Liver (tissue), 9 donors: ENCODE results near the gene CPN1. TPM values are rescaled to one million over a fixed set of nuclear protein-coding genes. Genes with fewer than 3 reads are reported as not detected.

Experiments used
- DNase-seq: peaks from one replicate; pipeline ENCODE4 v3.0.0-alpha.2; 2017; ENCODE audit warnings: low spot score
- H3K27ac ChIP-seq, 2 donors: one replicate each; pipeline ENCODE4 v1.7.0; 2013; ENCODE audit warnings: inconsistent platforms in 2 of 2, low read length in 2 of 2, control low read depth in 1 of 2, low read depth in 1 of 2, mild to moderate bottlenecking in 1 of 2
- H3K27me3 ChIP-seq, 4 donors: one replicate each; pipeline versions ENCODE4 v1.6.1 to v1.7.0; 2013; ENCODE audit warnings: low read length in 3 of 4, inconsistent platforms in 1 of 4, mild to moderate bottlenecking in 1 of 4, moderate library complexity in 1 of 4; ENCODE audit not compliant: control insufficient read depth in 4 of 4, insufficient read depth in 4 of 4
- H3K36me3 ChIP-seq, 4 donors: one replicate each; pipeline versions ENCODE4 v1.6.1 to v1.7.0; 2013; ENCODE audit warnings: low read length in 3 of 4, mild to moderate bottlenecking in 3 of 4, low read depth in 1 of 4, moderate library complexity in 1 of 4; ENCODE audit not compliant: control insufficient read depth in 4 of 4, insufficient read depth in 3 of 4
- H3K4me1 ChIP-seq, 4 donors: one replicate each; pipeline versions ENCODE4 v1.6.1 to v1.7.0; 2013; ENCODE audit warnings: low read length in 3 of 4, mild to moderate bottlenecking in 3 of 4, moderate library complexity in 1 of 4; ENCODE audit not compliant: control insufficient read depth in 4 of 4, insufficient read depth in 4 of 4
- H3K4me3 ChIP-seq, 3 donors: one replicate each; pipeline versions ENCODE4 v1.6.1 to v1.7.0; 2013; ENCODE audit warnings: low read length in 3 of 3, control low read depth in 1 of 3, low read depth in 1 of 3, mild to moderate bottlenecking in 1 of 3
- H3K9ac ChIP-seq, 2 donors: one replicate each; pipeline ENCODE4 v1.7.0; 2013; ENCODE audit warnings: low read length in 2 of 2, mild to moderate bottlenecking in 2 of 2, moderate library complexity in 2 of 2, control low read depth in 1 of 2, low read depth in 1 of 2
- H3K9me3 ChIP-seq, 4 donors: one replicate each; pipeline versions ENCODE4 v1.6.1 to v1.7.0; 2013; ENCODE audit warnings: low read length in 3 of 4; ENCODE audit not compliant: control insufficient read depth in 4 of 4
- EGR1 ChIP-seq, 2 donors: IDR thresholded peaks; 2 replicates each; pipeline ENCODE4 v1.6.1; 2016 to 2018; ENCODE audit warnings: antibody characterized with exemption in 2 of 2, low read depth in 2 of 2
- FOXA1 ChIP-seq: IDR thresholded peaks from 2 replicates; pipeline ENCODE4 v1.6.1; 2016; ENCODE audit warnings: antibody characterized with exemption
- FOXA2 ChIP-seq: IDR thresholded peaks from 2 replicates; pipeline ENCODE4 v1.6.1; 2016; ENCODE audit warnings: antibody characterized with exemption
- GABPA ChIP-seq, 2 donors: IDR thresholded peaks in 1 of 2; conservative IDR thresholded peaks in 1 of 2; 2 replicates each; pipeline ENCODE4 v1.6.1; 2016; ENCODE audit warnings: antibody characterized with exemption in 2 of 2, mild to moderate bottlenecking in 1 of 2, moderate library complexity in 1 of 2
- HNF4G ChIP-seq: IDR thresholded peaks from 2 replicates; pipeline ENCODE4 v1.6.1; 2016; ENCODE audit warnings: antibody characterized with exemption
- JUND ChIP-seq, 2 donors: IDR thresholded peaks; 2 replicates each; pipeline ENCODE4 v1.6.1; 2016; ENCODE audit warnings: antibody characterized with exemption in 2 of 2
- MAX ChIP-seq: IDR thresholded peaks from 2 replicates; pipeline ENCODE4 v1.6.1; 2016; ENCODE audit warnings: antibody characterized with exemption
- NR2F2 ChIP-seq: IDR thresholded peaks from 2 replicates; pipeline ENCODE4 v1.6.1; 2016; ENCODE audit warnings: antibody characterized with exemption
- RAD21 ChIP-seq, 2 donors: IDR thresholded peaks; 2 replicates each; pipeline ENCODE4 v1.6.1; 2016; ENCODE audit warnings: antibody characterized with exemption in 2 of 2, mild to moderate bottlenecking in 2 of 2
- SP1 ChIP-seq: IDR thresholded peaks from 2 replicates; pipeline ENCODE4 v1.6.1; 2018; ENCODE audit warnings: antibody characterized with exemption, mild to moderate bottlenecking
- TAF1 ChIP-seq: conservative IDR thresholded peaks from 2 replicates; pipeline ENCODE4 v1.6.1; 2016; ENCODE audit warnings: antibody characterized with exemption, mild to moderate bottlenecking
- YY1 ChIP-seq: IDR thresholded peaks from 2 replicates; pipeline ENCODE4 v1.6.1; 2016; ENCODE audit warnings: antibody characterized with exemption, mild to moderate bottlenecking
- WGBS: extraction: QIAGEN DNeasy Blood & Tissue Kit; methylation state at CpG from one replicate; pipeline ENCODE4 v1.1.7; 2013; 5-methylcytosine and 5-hydroxymethylcytosine counted together
- polyA plus RNA-seq, 2 donors: library from polyadenylated mRNA; stranded (reverse) in 1 of 2; unstranded in 1 of 2; fragments of 200-250 nt in 1 of 2; fragments of >200 nt in 1 of 2; fragmentation: Nextera tagmentation in 1 of 2; extraction: Ambion mirVana in 1 of 2; gene quantifications; one replicate each; pipeline versions ENCODE4 v1.2.1 to v1.2.3, GENCODE V29; 2013 to 2015
- total RNA-seq, 2 donors: library from RNA; depleted of rRNA; stranded (reverse); fragments of >200 nt; gene quantifications; one replicate each; pipeline ENCODE4 v1.2.3, GENCODE V29; 2014
- TF ChIP-seq, protein P1 (sequence below): fragments of 150-350 bp; IDR thresholded peaks from 2 replicates; pipeline ENCODE4 v1.5.1; 2017; ENCODE audit warnings: improper control_type of control experiment, low read depth, low read length; ENCODE audit not compliant: missing input control
- TF ChIP-seq, protein P2 (sequence below): IDR thresholded peaks from 2 replicates; pipeline ENCODE4 v1.6.1; 2016; ENCODE audit warnings: antibody characterized with exemption
- TF ChIP-seq, protein P3 (sequence below): IDR thresholded peaks from 2 replicates; pipeline ENCODE4 v1.6.1; 2016; ENCODE audit warnings: antibody characterized with exemption
- donor health status: healthy.
- donor health status: healthy.
- donor health status: healthy.
- donor health status: healthy.
- donor health status: healthy.

Gene CPN1
- total and polyA plus RNA-seq, 4 donors: 30.4 to 119 (median 96.8) TPM

DNA sequence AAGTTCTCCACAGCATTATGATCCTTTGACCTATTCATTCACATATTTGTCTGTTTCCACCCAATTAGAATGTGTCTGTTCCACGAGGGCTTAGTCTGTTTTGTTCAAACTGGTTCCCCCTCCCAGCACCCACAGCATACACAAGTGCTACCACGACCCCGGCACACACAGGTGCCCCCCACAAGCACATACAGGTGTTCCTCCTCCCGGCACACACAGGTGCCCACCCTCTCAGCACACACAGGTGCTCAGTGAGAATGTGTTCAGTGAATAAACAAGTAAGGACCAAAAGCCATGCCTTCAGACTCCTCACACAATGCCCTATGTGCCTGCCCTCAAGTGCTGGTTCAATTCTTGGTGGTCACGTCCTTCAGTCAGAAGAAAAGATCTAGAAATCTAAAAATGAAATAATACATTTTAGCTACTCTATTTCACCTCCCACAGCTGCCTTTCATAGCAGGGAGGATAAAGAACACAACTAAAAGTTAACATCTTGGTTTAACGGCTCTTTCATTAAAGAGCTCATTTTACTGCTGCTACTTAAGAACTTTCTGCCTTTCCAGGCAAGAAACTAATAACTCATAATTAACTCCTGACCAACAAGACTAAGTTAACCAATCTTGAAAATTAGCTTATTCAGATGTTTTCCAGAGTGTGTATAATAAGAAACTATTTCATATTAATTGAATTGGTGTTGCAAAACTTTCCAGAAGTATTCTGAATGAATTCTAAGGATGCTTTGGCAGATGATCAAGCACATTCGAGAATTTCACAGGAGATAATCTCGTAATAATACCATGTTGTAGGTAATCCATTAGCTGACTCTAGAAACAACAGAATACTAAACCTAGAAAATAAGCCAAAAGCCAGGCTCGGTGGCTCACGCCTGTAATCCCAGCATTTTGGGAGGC is 74.2 kb downstream of the CPN1 start:
- peaks cover 6 to 42% (median 28%) of the 10 kb centered on the region in 4 donors for H3K4me1 ChIP-seq
- H3K9me3 ChIP-seq: no peaks in the 10 kb centered on the region
- H3K27ac ChIP-seq: peak overlapping the region; percentile 31 to 66
- no peaks in the 10 kb centered on the region for H3K36me3 ChIP-seq
- H3K9ac ChIP-seq: no peak overlapping the region
- H3K27me3 ChIP-seq: no peaks in the 10 kb centered on the region
- TF ChIP-seq, protein P1, sequence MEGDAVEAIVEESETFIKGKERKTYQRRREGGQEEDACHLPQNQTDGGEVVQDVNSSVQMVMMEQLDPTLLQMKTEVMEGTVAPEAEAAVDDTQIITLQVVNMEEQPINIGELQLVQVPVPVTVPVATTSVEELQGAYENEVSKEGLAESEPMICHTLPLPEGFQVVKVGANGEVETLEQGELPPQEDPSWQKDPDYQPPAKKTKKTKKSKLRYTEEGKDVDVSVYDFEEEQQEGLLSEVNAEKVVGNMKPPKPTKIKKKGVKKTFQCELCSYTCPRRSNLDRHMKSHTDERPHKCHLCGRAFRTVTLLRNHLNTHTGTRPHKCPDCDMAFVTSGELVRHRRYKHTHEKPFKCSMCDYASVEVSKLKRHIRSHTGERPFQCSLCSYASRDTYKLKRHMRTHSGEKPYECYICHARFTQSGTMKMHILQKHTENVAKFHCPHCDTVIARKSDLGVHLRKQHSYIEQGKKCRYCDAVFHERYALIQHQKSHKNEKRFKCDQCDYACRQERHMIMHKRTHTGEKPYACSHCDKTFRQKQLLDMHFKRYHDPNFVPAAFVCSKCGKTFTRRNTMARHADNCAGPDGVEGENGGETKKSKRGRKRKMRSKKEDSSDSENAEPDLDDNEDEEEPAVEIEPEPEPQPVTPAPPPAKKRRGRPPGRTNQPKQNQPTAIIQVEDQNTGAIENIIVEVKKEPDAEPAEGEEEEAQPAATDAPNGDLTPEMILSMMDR: no peak
- no peak overlapping the region for H3K4me3 ChIP-seq
- no peak for DNase-seq
- WGBS: 70% methylated on average over 10 of the region's 10 CpGs

DNA sequence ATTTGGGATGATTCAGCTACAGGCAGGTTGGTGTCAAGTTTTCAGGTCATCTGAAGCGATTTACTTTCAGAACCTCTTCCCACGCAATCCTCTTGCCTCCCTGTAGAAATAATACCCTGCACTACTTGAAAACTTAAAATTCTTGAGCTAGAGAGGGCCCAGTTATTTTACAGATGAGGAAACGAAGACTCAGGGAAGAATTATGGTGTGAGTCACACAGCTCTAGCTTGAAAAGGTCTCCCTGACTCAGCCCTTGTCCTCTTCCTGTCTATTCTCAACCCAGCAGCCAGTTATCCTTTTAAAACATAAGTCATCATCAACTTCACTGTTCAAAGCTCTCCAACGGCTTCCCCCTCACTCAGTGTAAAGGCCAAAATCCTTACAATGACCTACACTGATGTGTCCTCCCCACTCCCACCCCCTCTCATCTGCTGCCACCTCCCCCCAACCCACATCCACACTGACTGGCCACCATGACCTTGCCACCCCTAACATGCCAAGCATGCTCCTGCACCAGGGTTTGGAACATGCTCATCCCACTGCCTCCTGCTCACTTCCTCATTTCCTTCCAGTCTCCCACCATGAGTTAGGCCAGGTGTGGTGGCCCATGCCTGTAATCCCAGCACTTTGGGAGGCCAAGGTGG is 75.3 kb downstream of the CPN1 start:
- H3K9me3 ChIP-seq: no peaks in the 10 kb centered on the region
- no peaks in the 10 kb centered on the region for H3K36me3 ChIP-seq
- TF ChIP-seq NR2F2 (no peak), JUND (IDR thresholded peaks at IDR 0.05) (peak in 1 of 2 donors; percentile 19)
- H3K4me1 ChIP-seq: peaks cover 6 to 42% (median 28%) of the 10 kb centered on the region in 4 donors
- no peak for DNase-seq
- peak overlapping the region in 1 of 2 donors; percentile 24 for H3K9ac ChIP-seq
- no peak overlapping the region for H3K4me3 ChIP-seq
- peak overlapping the region; percentile 46 to 75 for H3K27ac ChIP-seq
- H3K27me3 ChIP-seq: no peaks in the 10 kb centered on the region
- WGBS: 66% methylated on average over 4 of the region's 4 CpGs

DNA sequence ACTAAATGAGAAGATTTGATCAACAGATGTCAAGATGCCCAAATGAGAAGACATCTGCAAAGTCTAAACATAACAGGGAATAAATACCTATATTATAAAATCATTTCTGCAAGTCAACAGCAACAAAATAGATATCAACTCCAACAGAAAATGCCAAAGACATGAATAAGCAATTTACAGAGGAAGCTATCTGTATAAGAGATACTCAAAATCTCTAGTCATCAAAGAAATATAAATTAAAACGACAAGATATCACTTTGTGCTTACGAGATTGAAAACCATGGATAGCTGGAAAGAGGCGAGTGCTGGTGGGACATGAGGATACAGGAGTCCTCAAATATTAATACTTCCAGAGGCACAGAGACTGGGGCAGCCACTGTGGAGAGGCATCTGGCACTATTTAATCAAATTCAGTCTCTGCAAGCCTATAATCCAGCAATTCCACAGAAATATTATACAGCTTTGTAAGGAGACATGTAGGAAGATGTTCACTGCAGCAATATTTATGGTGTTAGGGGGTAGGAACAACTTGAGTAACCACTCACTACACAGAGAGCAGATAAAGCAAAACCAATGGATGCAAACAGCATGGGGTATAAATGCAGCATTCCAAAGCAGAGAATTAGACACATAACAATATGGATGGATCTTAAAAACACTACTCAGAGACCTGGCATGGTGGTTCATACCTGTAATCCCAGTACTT is 76.7 kb downstream of the CPN1 start:
- peak overlapping the region; percentile 46 to 75 for H3K27ac ChIP-seq
- peaks cover 6 to 38% (median 25%) of the 10 kb centered on the region in 4 donors for H3K4me1 ChIP-seq
- TF ChIP-seq TAF1: no peak
- TF ChIP-seq EGR1 (IDR thresholded peaks at IDR 0.05; ENCODE audit: low read depth in 2 of 2): no peak
- no peak for TF ChIP-seq SP1
- TF ChIP-seq JUND (IDR thresholded peaks at IDR 0.05): no peak
- TF ChIP-seq YY1: no peak
- no peak for TF ChIP-seq MAX
- no peak for TF ChIP-seq HNF4G
- TF ChIP-seq, protein P2, sequence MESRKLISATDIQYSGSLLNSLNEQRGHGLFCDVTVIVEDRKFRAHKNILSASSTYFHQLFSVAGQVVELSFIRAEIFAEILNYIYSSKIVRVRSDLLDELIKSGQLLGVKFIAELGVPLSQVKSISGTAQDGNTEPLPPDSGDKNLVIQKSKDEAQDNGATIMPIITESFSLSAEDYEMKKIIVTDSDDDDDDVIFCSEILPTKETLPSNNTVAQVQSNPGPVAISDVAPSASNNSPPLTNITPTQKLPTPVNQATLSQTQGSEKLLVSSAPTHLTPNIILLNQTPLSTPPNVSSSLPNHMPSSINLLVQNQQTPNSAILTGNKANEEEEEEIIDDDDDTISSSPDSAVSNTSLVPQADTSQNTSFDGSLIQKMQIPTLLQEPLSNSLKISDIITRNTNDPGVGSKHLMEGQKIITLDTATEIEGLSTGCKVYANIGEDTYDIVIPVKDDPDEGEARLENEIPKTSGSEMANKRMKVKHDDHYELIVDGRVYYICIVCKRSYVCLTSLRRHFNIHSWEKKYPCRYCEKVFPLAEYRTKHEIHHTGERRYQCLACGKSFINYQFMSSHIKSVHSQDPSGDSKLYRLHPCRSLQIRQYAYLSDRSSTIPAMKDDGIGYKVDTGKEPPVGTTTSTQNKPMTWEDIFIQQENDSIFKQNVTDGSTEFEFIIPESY: no peak
- TF ChIP-seq, protein P3, sequence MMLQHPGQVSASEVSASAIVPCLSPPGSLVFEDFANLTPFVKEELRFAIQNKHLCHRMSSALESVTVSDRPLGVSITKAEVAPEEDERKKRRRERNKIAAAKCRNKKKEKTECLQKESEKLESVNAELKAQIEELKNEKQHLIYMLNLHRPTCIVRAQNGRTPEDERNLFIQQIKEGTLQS: no peak
- TF ChIP-seq FOXA2: no peak
- no peak for TF ChIP-seq RAD21 (IDR thresholded peaks at IDR 0.05)
- TF ChIP-seq GABPA (IDR thresholded peaks at IDR 0.05 in 1 of 2, conservative IDR thresholded peaks at IDR 0.05 in 1 of 2): no peak
- no peak for TF ChIP-seq FOXA1

More for the DNA sequence above, 76.7 kb downstream of the CPN1 start:
- H3K9ac ChIP-seq: no peak overlapping the region
- H3K9me3 ChIP-seq: no peaks in the 10 kb centered on the region
- H3K27me3 ChIP-seq: no peaks in the 10 kb centered on the region
- no peak for DNase-seq
- no peaks in the 10 kb centered on the region for H3K36me3 ChIP-seq
- WGBS: 85% methylated on average over 3 of the region's 3 CpGs
- no peak overlapping the region for H3K4me3 ChIP-seq
